SH-SY5Y (cell line): ENCODE measurements around the gene ADD1.

Source experiments
- GATA2 ChIP-seq: IDR thresholded peaks from 2 replicates; pipeline ENCODE4 v1.6.1; 2011; ENCODE audit warnings: mild to moderate bottlenecking, low read depth, low read length
- GATA3 ChIP-seq: IDR thresholded peaks from 2 replicates; pipeline ENCODE4 v1.6.1; 2011; ENCODE audit warnings: low read depth, mild to moderate bottlenecking, low read length, moderate library complexity

- TF ChIP-seq GATA2 = no peak
- no peak for TF ChIP-seq GATA3
These were observed 30.9 kb upstream of the ADD1 start for GRCh38 chr4:2812612-2813354.
